GM21786 (cell line): Measurements from ENCODE around the gene NGF.

Source experiments
- ATAC-seq: cut with Tn5 transposase; IDR thresholded peaks from one replicate; pipeline ENCODE4 v1.9.1; 2021; ENCODE audit not compliant: unreplicated experiment

Gene NGF

DNA sequence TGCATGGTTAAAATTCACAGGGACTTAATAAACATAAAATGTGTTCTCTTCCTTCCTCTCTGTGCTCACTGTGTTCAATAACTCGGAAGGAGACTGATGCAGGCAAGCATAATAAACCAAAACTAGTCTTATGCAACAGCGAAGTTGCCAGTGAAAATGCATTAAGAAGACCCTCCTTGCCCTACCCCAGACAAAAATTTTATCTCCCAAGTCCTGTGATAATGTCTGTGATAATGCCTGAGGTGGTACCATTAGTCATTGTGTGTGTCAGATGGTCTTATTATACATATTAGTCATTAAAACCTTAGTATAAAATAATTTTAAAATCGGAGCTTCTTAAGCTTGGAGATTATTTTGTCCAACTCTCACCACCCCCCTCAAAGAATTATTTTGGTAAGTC is 97.8 kb downstream of the NGF start:
- no peak for ATAC-seq

DNA sequence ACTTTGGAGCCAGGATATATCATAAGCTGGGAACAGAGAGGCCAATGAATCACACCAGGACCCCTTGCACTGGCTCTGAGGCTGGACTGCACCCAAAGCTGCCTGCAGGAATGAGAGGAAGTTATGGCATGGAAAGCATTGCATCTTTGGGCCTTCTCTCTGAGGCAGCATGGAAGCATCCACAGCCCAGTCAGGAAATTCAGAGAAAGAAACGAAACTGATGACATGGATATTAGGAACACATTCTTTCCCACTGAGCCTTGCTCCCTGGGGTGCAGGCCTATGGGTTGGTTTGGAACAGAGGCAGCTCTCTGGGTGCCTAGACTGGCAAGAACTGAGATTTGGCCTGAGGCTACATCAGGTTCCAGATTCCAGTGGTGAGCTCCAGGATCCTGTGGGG is 98.6 kb downstream of the NGF start:
- ATAC-seq: no peak

DNA sequence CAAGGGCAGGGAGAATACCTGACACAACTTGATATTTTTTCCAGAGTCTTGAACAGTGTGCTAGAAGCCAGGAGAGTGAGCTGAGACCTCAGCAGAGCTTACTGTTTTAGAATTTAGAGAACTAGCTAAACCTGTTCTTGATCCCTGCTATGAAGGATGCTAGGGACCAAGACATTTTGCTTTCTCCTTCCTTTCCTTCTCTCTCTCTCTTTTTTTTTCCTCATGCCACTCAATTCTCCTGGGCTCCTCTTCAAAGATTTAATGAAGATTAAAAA is 99.0 kb downstream of the NGF start:
- ATAC-seq: no peak

DNA sequence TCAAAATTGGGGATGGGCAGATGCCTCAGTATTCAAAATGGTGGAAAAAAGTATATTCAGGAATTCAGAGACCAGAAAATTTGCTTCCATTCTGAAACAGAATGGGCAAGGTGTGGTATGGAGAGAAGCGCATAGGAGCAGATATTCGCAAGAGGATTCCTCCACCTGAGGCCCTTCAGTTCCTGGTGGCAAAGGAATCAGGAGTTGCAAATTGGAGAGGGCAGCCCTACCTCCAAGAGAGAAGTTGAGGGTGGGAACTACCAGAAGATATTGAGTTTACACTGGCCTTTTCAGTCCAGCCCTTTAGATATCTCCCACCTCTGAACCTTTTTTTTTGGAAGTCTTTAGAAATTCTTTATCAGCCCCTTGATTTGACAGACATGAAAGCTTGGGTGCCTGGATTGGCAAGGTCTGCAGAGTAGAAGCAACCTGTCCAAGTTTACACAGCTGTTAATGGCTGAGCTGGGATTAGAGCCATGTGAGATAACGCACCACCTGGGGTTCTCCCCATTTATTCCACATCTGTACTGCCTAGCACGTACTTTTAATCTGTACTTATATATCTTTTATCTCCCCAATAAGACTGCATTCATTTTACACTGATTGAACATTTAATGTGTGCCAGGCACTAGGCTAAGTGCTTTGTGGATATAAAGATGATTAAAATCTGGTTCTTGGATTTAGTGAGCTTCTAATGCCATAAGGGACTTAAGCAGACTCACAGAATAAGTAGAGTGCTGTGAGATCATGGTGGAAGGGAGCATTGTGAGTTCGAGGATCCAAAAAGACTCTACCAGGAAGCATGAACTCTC is 99.5 kb downstream of the NGF start:
- ATAC-seq: no peak

DNA sequence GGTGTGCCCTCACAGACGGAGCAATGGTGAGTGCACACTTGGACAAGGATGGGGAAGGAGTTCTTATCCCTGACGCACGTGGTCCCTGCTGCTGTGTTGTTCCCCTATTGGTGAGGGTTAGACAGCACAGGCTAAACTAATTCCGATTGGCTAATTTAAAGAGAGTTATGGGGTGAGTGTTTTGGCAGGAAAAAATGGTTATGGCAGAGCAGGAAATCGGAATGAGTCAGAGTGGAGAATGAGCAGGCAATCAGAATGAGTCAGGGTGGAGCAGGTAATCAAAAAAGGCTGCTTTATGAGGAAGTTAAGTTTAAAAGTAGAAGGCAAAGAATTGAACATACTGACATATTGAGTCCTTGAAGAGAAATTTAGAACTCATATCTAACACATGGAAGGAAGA is 100.5 kb downstream of the NGF start:
- no peak for ATAC-seq

- ATAC-seq: no peak
Observed at GRCh38 chr1:115237023-115237422, 101.0 kb downstream of the NGF start.
